ENCODE results near the gene LTN1. TPM values are rescaled to one million over a fixed set of nuclear protein-coding genes. Genes with fewer than 3 reads are reported as not detected.

The LTN1 gene
- polyA plus RNA-seq, 3 donors: 30.0 to 40.2 (median 36.1) TPM

- DNase-seq (ENCODE audit: extremely low read depth in 1 of 11, low read depth in 9 of 11, low spot score in 4 of 11): no peak
Measured at GRCh38 chr21:28893687-28894086, 99.0 kb downstream of the LTN1 start.

- no peak for DNase-seq (ENCODE audit: extremely low read depth in 1 of 11, low read depth in 9 of 11, low spot score in 4 of 11)
Measured at GRCh38 chr21:28892199-28893111, 100.2 kb downstream of the LTN1 start.

- no peak for DNase-seq (ENCODE audit: extremely low read depth in 1 of 11, low read depth in 9 of 11, low spot score in 4 of 11)
Measured at GRCh38 chr21:28885853-28886177, 106.9 kb downstream of the LTN1 start.

- peak; percentile 80 to 89 (median 86) for DNase-seq (ENCODE audit: extremely low read depth in 1 of 11, low read depth in 9 of 11, low spot score in 4 of 11)
Measured at GRCh38 chr21:28884976-28885852, 107.5 kb downstream of the LTN1 start.

GRCh38 chr21:28884481-28884880 lies 108.2 kb downstream of the LTN1 start:
- DNase-seq (ENCODE audit: extremely low read depth in 1 of 11, low read depth in 9 of 11, low spot score in 4 of 11): no peak

GRCh38 chr21:28883931-28884330 lies 108.7 kb downstream of the LTN1 start:
- no peak for DNase-seq (ENCODE audit: extremely low read depth in 1 of 11, low read depth in 9 of 11, low spot score in 4 of 11)

GRCh38 chr21:28882345-28882744 lies 110.3 kb downstream of the LTN1 start:
- no peak for DNase-seq (ENCODE audit: extremely low read depth in 1 of 11, low read depth in 9 of 11, low spot score in 4 of 11)

Other genes starting within 250 kb of the LTN1 start
- gene RWDD2B, start 26.5 kb upstream of the LTN1 start, polyA plus RNA-seq (ENCODE audit: insufficient read length in 3 of 3): 10 to 100 TPM; 18.9 to 23.1 (median 20.3) TPM
- gene USP16, start 31.8 kb upstream of the LTN1 start, polyA plus RNA-seq (ENCODE audit: insufficient read length in 3 of 3): 10 to 100 TPM; 47.0 to 59.2 (median 53.8) TPM
- 100 to 1,000 TPM; 237 to 281 (median 243) TPM for gene CCT8, start 80.8 kb upstream of the LTN1 start, polyA plus RNA-seq (ENCODE audit: insufficient read length in 3 of 3)
- 1 to 10 TPM; 4.2 to 7.7 (median 6.6) TPM for gene MAP3K7CL, start 137.8 kb upstream of the LTN1 start, polyA plus RNA-seq (ENCODE audit: insufficient read length in 3 of 3)

Data from renal cortex interstitium (tissue), 11 donors.